ENCODE measurements around the gene ATP6V1F. TPM values are rescaled to one million over a fixed set of nuclear protein-coding genes. Genes with fewer than 3 reads are reported as not detected.

The ATP6V1F gene
- total and polyA plus RNA-seq, 2 donors (not counting 1 experiment from before 2014, with no cell fraction given), result 124 to 167 TPM

DNA sequence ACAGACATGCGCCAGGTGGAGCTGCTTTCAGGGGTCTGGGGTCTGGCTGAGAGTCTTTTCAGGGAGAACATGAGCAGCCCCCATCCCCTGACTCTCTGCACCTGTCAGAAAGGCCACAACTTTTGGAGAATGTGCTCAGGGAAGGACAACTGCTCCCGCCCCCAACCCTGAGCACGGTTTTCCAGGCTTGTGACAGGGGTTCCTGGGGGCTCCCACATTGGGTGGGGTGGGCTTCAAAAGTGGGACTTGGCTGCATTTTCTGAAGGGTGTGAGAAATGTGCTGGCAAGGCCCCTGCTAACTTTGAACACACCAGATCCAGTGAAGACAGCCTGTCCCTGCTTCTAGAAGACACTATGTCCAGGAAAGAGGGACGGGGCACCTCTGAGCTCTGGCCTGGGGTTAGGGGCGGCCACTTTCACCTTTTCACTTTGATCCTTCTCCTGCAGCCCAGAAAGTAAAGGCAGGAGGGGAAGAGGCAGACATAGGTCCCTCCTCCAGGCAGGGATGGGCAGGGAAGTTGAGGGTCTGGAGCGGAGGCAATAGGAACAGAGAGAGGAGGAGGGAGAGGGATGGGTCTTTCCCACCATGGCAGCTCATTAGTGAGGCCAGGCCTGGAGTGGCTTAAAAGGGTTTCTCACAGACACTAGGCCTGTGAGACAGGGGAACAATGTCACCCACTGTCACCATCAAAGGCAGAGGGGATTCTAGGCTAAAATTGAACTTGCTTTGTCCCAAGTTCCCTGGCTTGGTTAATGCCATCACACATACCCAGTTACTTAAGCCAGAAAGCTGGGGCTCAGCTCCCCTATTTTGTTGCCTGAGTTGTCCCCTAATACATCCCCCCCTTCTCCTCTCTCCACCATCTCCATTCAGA is 46.3 kb downstream of the ATP6V1F start:
- Histone ChIP-seq H3K4me3 (replicated peaks in 1 of 4; ENCODE audit: control extremely low read depth in 1 of 4, insufficient read depth in 1 of 4, low read depth in 3 of 4, low read length in 4 of 4) (peak overlapping the region in 1 of 4 experiments; percentile 66), H3K27me3 (ENCODE audit: control insufficient read depth, insufficient read depth, low read length) (peaks cover 17% of the 10 kb centered on the region), H3K4me2 (ENCODE audit: extremely low read depth, insufficient read depth, low read length) (peak overlapping the region; percentile 95), H3K9ac (ENCODE audit: insufficient read depth, low read length) (no peak overlapping the region), H2AFZ (ENCODE audit: low read length) (peak overlapping the region; percentile 63), H3K79me2 (ENCODE audit: control insufficient read depth, insufficient read depth, low read length) (no peaks in the 10 kb centered on the region), H3K9me3 (ENCODE audit: control insufficient read depth, insufficient read depth, low read depth, low read length) (no peaks in the 10 kb centered on the region), H4K20me1 (ENCODE audit: control insufficient read depth, extremely low read depth, insufficient read depth, low read length) (no peaks in the 10 kb centered on the region), H3K4me1 (ENCODE audit: control insufficient read depth, extremely low read depth, insufficient read depth, low read length) (no peaks in the 10 kb centered on the region), H3K27ac (ENCODE audit: insufficient read depth, low read length) (no peak overlapping the region), H3K36me3 (ENCODE audit: control insufficient read depth, insufficient read depth, low read length) (no peaks in the 10 kb centered on the region)
- no peak for TF ChIP-seq EZH2 (IDR thresholded peaks at IDR 0.05; ENCODE audit: low read length, missing control alignments)
- TF ChIP-seq, protein P1, sequence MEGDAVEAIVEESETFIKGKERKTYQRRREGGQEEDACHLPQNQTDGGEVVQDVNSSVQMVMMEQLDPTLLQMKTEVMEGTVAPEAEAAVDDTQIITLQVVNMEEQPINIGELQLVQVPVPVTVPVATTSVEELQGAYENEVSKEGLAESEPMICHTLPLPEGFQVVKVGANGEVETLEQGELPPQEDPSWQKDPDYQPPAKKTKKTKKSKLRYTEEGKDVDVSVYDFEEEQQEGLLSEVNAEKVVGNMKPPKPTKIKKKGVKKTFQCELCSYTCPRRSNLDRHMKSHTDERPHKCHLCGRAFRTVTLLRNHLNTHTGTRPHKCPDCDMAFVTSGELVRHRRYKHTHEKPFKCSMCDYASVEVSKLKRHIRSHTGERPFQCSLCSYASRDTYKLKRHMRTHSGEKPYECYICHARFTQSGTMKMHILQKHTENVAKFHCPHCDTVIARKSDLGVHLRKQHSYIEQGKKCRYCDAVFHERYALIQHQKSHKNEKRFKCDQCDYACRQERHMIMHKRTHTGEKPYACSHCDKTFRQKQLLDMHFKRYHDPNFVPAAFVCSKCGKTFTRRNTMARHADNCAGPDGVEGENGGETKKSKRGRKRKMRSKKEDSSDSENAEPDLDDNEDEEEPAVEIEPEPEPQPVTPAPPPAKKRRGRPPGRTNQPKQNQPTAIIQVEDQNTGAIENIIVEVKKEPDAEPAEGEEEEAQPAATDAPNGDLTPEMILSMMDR (conservative IDR thresholded peaks at IDR 0.05 in 1 of 2, IDR thresholded peaks at IDR 0.05 in 1 of 2; ENCODE audit: low read depth in 1 of 2, low read length in 2 of 2), result no peak
- DNase-seq (ENCODE audit: low read depth in 2 of 2), result no peak

- H3K27me3 ChIP-seq (ENCODE audit: control insufficient read depth, insufficient read depth, low read length), result peaks cover 23% of the 10 kb centered on the region
- H3K27ac ChIP-seq (ENCODE audit: insufficient read depth, low read length), result no peak overlapping the region
- no peaks in the 10 kb centered on the region for H3K9me3 ChIP-seq (ENCODE audit: control insufficient read depth, insufficient read depth, low read depth, low read length)
- H3K9ac ChIP-seq (ENCODE audit: insufficient read depth, low read length), result no peak overlapping the region
- no peaks in the 10 kb centered on the region for H3K79me2 ChIP-seq (ENCODE audit: control insufficient read depth, insufficient read depth, low read length)
- peak overlapping the region; percentile 18 to 66 (median 33) for H3K4me3 ChIP-seq (replicated peaks in 1 of 4; ENCODE audit: control extremely low read depth in 1 of 4, insufficient read depth in 1 of 4, low read depth in 3 of 4, low read length in 4 of 4)
- peak; percentile 70 for TF ChIP-seq EZH2 (IDR thresholded peaks at IDR 0.05; ENCODE audit: low read length, missing control alignments)
- TF ChIP-seq, protein P1 (conservative IDR thresholded peaks at IDR 0.05 in 1 of 2, IDR thresholded peaks at IDR 0.05 in 1 of 2; ENCODE audit: low read depth in 1 of 2, low read length in 2 of 2), result no peak
- peak overlapping the region; percentile 63 for H2AFZ ChIP-seq (ENCODE audit: low read length)
- DNase-seq (ENCODE audit: low read depth in 2 of 2), result peak; percentile 42 to 66
- no peaks in the 10 kb centered on the region for H4K20me1 ChIP-seq (ENCODE audit: control insufficient read depth, extremely low read depth, insufficient read depth, low read length)
- no peaks in the 10 kb centered on the region for H3K4me1 ChIP-seq (ENCODE audit: control insufficient read depth, extremely low read depth, insufficient read depth, low read length)
- H3K4me2 ChIP-seq (ENCODE audit: extremely low read depth, insufficient read depth, low read length), result peak overlapping the region; percentile 95
- no peaks in the 10 kb centered on the region for H3K36me3 ChIP-seq (ENCODE audit: control insufficient read depth, insufficient read depth, low read length)
Measured at GRCh38 chr7:128909625-128910568, 47.2 kb downstream of the ATP6V1F start.

DNA sequence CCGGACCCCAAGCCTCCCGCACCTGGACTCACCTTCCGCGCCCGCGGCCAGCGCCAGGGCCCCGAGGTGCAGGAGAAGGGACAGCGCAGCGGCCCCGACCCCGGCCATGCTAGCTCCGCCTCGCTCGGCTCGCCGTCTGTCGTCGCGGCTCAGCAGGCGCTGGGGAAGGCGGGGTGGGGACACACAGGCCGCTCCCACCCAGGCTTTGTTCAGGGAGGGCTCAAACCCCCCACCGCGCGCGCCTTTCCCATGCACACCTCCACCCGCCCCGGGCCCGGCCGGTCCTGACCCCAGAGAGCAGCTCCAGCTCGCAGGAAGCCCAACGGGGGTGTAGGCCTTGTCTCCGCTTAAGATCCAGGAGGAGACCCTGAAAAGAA is 47.9 kb downstream of the ATP6V1F start, which contains the start of gene KCP:
TSS of gene KCP (minus strand) at position 141 of the 377 bp plus-strand sequence. CDS start at position 108, 33 bp downstream.
- Histone ChIP-seq H3K79me2 (ENCODE audit: control insufficient read depth, insufficient read depth, low read length) (no peaks in the 10 kb centered on the region), H3K36me3 (ENCODE audit: control insufficient read depth, insufficient read depth, low read length) (no peaks in the 10 kb centered on the region), H3K4me1 (ENCODE audit: control insufficient read depth, extremely low read depth, insufficient read depth, low read length) (no peaks in the 10 kb centered on the region), H3K4me2 (ENCODE audit: extremely low read depth, insufficient read depth, low read length) (peak within 1 kb of the TSS; percentile 95), H3K27me3 (ENCODE audit: control insufficient read depth, insufficient read depth, low read length) (peaks cover 27% of the 10 kb centered on the region), H3K9ac (ENCODE audit: insufficient read depth, low read length) (no peak within 1 kb of the TSS), H2AFZ (ENCODE audit: low read length) (peak within 1 kb of the TSS; percentile 63), H3K9me3 (ENCODE audit: control insufficient read depth, insufficient read depth, low read depth, low read length) (no peaks in the 10 kb centered on the region), H3K27ac (ENCODE audit: insufficient read depth, low read length) (no peak within 1 kb of the TSS), H4K20me1 (ENCODE audit: control insufficient read depth, extremely low read depth, insufficient read depth, low read length) (no peaks in the 10 kb centered on the region), H3K4me3 (replicated peaks in 1 of 4; ENCODE audit: control extremely low read depth in 1 of 4, insufficient read depth in 1 of 4, low read depth in 3 of 4, low read length in 4 of 4) (peak within 1 kb of the TSS; percentile 18 to 66 (median 33))
- DNase-seq (ENCODE audit: low read depth in 2 of 2), result no peak
- TF ChIP-seq EZH2 (IDR thresholded peaks at IDR 0.05; ENCODE audit: low read length, missing control alignments), result no peak
- TF ChIP-seq, protein P1 (conservative IDR thresholded peaks at IDR 0.05 in 1 of 2, IDR thresholded peaks at IDR 0.05 in 1 of 2; ENCODE audit: low read depth in 1 of 2, low read length in 2 of 2), result no peak
